ENCODE data around the gene PCIF1. TPM values are rescaled to one million over a fixed set of nuclear protein-coding genes. Genes with fewer than 3 reads are reported as not detected.
A peak's percentile ranks its signal among the peaks of the same experiment; 100 is the strongest.

Gene PCIF1
- total and polyA plus RNA-seq, 12 donors: 12.6 to 47.1 (median 36.7) TPM

- intact Hi-C loops (cut with DNase I): no loop called here
Observed at GRCh38 chr20:45935416-45936046, 1.0 kb downstream of the PCIF1 start.

GRCh38 chr20:45937765-45938164 lies 3.3 kb downstream of the PCIF1 start:
- H3K9me3 ChIP-seq (replicated peaks in 1 of 3): no peaks in the 10 kb centered on the region
- no peak for TF ChIP-seq CTCF (IDR thresholded peaks at IDR 0.05)
- TF ChIP-seq POLR2A (IDR thresholded peaks at IDR 0.05): no peak
- intact Hi-C loops (cut with DNase I): no loop called here
- no peak overlapping the region for H3K27ac ChIP-seq
- WGBS, 4 donors: 65 to 72% (median 69%) methylated on average over 2 of the region's 2 CpGs
- peaks cover 0 to 58% of the 10 kb centered on the region in 2 donors for H3K36me3 ChIP-seq (replicated peaks in 1 of 2)
- H3K4me3 ChIP-seq: no peak overlapping the region
- DNase-seq: no peak
- peaks cover 7 to 14% of the 10 kb centered on the region in 2 donors for H3K4me1 ChIP-seq (replicated peaks in 1 of 2)
- no peaks in the 10 kb centered on the region for H3K27me3 ChIP-seq

More at GRCh38 chr20:45935416-45936046, 1.0 kb downstream of the PCIF1 start:
- no peaks in the 10 kb centered on the region for H3K9me3 ChIP-seq (replicated peaks in 1 of 3)
- peak in 3 of 7 donors; percentile 51 to 76 (median 58) for DNase-seq
- H3K36me3 ChIP-seq (replicated peaks in 1 of 2): peaks cover 0 to 38% of the 10 kb centered on the region in 2 donors
- TF ChIP-seq CTCF (IDR thresholded peaks at IDR 0.05): no peak
- TF ChIP-seq POLR2A (IDR thresholded peaks at IDR 0.05): no peak
- peak overlapping the region; percentile 97 to 100 (median 100) for H3K27ac ChIP-seq
- 3 to 6% (median 5%) methylated on average over 21 of the region's 21 CpGs for WGBS, 4 donors
- H3K4me3 ChIP-seq: peak overlapping the region in 2 of 4 donors; percentile 39 to 98
- peaks cover 7 to 16% of the 10 kb centered on the region in 2 donors for H3K4me1 ChIP-seq (replicated peaks in 1 of 2)
- no peaks in the 10 kb centered on the region for H3K27me3 ChIP-seq

- intact Hi-C loops (cut with DNase I): no loop called here
- Histone ChIP-seq H3K27ac (no peak overlapping the region), H3K4me1 (replicated peaks in 1 of 2) (peaks cover 5 to 7% of the 10 kb centered on the region in 2 donors), H3K36me3 (replicated peaks in 1 of 2) (peaks cover 0 to 69% of the 10 kb centered on the region in 2 donors), H3K27me3 (no peaks in the 10 kb centered on the region), H3K9me3 (replicated peaks in 1 of 3) (no peaks in the 10 kb centered on the region), H3K4me3 (no peak overlapping the region)
- 87 to 93% (median 91%) methylated on average over 12 to 13 of the region's 13 CpGs for WGBS, 4 donors
- no peak for TF ChIP-seq CTCF (IDR thresholded peaks at IDR 0.05)
- no peak for TF ChIP-seq POLR2A (IDR thresholded peaks at IDR 0.05)
- peak in 1 of 7 donors; percentile 27 for DNase-seq
Observed at GRCh38 chr20:45938727-45939438, 4.4 kb downstream of the PCIF1 start.

- Histone ChIP-seq H3K27me3 (no peaks in the 10 kb centered on the region), H3K9me3 (replicated peaks in 1 of 3) (no peaks in the 10 kb centered on the region), H3K4me1 (replicated peaks in 1 of 2) (peaks cover 6 to 10% of the 10 kb centered on the region in 2 donors), H3K4me3 (no peak overlapping the region), H3K27ac (no peak overlapping the region), H3K36me3 (replicated peaks in 1 of 2) (peaks cover 0 to 81% of the 10 kb centered on the region in 2 donors)
- WGBS, 4 donors: 86 to 90% (median 89%) methylated on average over 2 to 3 of the region's 3 CpGs
- DNase-seq: no peak
- TF ChIP-seq CTCF (IDR thresholded peaks at IDR 0.05) (no peak), POLR2A (IDR thresholded peaks at IDR 0.05) (no peak)
- intact Hi-C loops (cut with DNase I): loop anchor here in 1 of 2 donors (5.0 kb wide), 1 partner anchor 43 kb away; no protein-coding TSS in a partner anchor
Observed at GRCh38 chr20:45940053-45940452, 5.6 kb downstream of the PCIF1 start.
